ENCODE measurements around the gene CHAT. TPM values are rescaled to one million over a fixed set of nuclear protein-coding genes. Genes with fewer than 3 reads are reported as not detected.

Gene CHAT
- total and polyA plus RNA-seq, 3 donors from 2014 or later: 0.75 to 1.7 (median 0.93) TPM

- no peaks in the 10 kb centered on the region for H3K9me3 ChIP-seq
- no peak overlapping the region for H3K27ac ChIP-seq
- no peaks in the 10 kb centered on the region for H3K4me1 ChIP-seq
- TF ChIP-seq CTCF (IDR thresholded peaks at IDR 0.05): no peak
- TF ChIP-seq POLR2A (IDR thresholded peaks at IDR 0.05): no peak
- 80% methylated on average over 7 of the region's 7 CpGs for WGBS, 2 donors
- intact Hi-C loops (cut with DNase I; ENCODE audit: low total_unique reads): no loop called here
- no peaks in the 10 kb centered on the region for H3K36me3 ChIP-seq (ENCODE audit: low read depth, missing control alignments)
- no peak for DNase-seq
- no peaks in the 10 kb centered on the region for H3K27me3 ChIP-seq
- no peak overlapping the region for H3K4me3 ChIP-seq
Measured at GRCh38 chr10:49664006-49664841, 50.4 kb downstream of the CHAT start.

GRCh38 chr10:49664842-49665355 is 51.1 kb downstream of the CHAT start:
- Histone ChIP-seq H3K9me3 (no peaks in the 10 kb centered on the region), H3K27ac (no peak overlapping the region), H3K4me3 (no peak overlapping the region), H3K36me3 (ENCODE audit: low read depth, missing control alignments) (no peaks in the 10 kb centered on the region), H3K27me3 (no peaks in the 10 kb centered on the region), H3K4me1 (no peaks in the 10 kb centered on the region)
- TF ChIP-seq CTCF (IDR thresholded peaks at IDR 0.05): no peak
- no peak for DNase-seq
- intact Hi-C loops (cut with DNase I; ENCODE audit: low total_unique reads): no loop called here
- 80 to 82% methylated on average over 4 of the region's 4 CpGs for WGBS, 2 donors

- Histone ChIP-seq H3K27me3 (no peaks in the 10 kb centered on the region), H3K27ac (no peak overlapping the region), H3K4me1 (no peaks in the 10 kb centered on the region), H3K4me3 (no peak overlapping the region), H3K36me3 (ENCODE audit: low read depth, missing control alignments) (no peaks in the 10 kb centered on the region), H3K9me3 (no peaks in the 10 kb centered on the region)
- TF ChIP-seq CTCF (IDR thresholded peaks at IDR 0.05): no peak
- TF ChIP-seq POLR2A (IDR thresholded peaks at IDR 0.05): no peak
- no peak for DNase-seq
- 44 to 75% methylated on average over 2 of the region's 2 CpGs for WGBS, 2 donors
- intact Hi-C loops (cut with DNase I; ENCODE audit: low total_unique reads): no loop called here
Measured at GRCh38 chr10:49666054-49666615, 52.3 kb downstream of the CHAT start.

GRCh38 chr10:49666685-49667084 is 52.8 kb downstream of the CHAT start:
- TF ChIP-seq CTCF (IDR thresholded peaks at IDR 0.05) (no peak), POLR2A (IDR thresholded peaks at IDR 0.05) (no peak)
- no peaks in the 10 kb centered on the region for H3K9me3 ChIP-seq
- H3K4me1 ChIP-seq: no peaks in the 10 kb centered on the region
- no peak for DNase-seq
- intact Hi-C loops (cut with DNase I; ENCODE audit: low total_unique reads): no loop called here
- no peak overlapping the region for H3K4me3 ChIP-seq
- no peaks in the 10 kb centered on the region for H3K36me3 ChIP-seq (ENCODE audit: low read depth, missing control alignments)
- 79 to 86% methylated on average over 5 of the region's 5 CpGs for WGBS, 2 donors
- no peaks in the 10 kb centered on the region for H3K27me3 ChIP-seq
- no peak overlapping the region for H3K27ac ChIP-seq
